Activated CD4-positive, CD25-positive, alpha-beta regulatory T cell treated with anti-CD3 and anti-CD28 coated beads, Interleukin-2, amount 50 U/mL, for 24 hours (primary cell): ENCODE data around the gene OR2D2.
"Not testable (repeated sequence)": the region's sequence is repeated elsewhere in the genome, so short reads cannot be mapped to it uniquely, and the experiment has no call there.

Experiments used
- ATAC-seq, 2 donors: fragments of 150-1000 bp; cut with Tn5 transposase; one replicate each; pipeline ENCODE4 v1.10.0; 2021; ENCODE audit warnings: mild to moderate bottlenecking in 1 of 2, moderate library complexity in 1 of 2

OR2D2 gene

GRCh38 chr11:6876914-6877313, 15.4 kb downstream of the OR2D2 start:
- ATAC-seq = no peak

GRCh38 chr11:6876325-6876724, 16.0 kb downstream of the OR2D2 start, which contains the start of gene OR10A4:
TSS of gene OR10A4 (plus strand) at chr11:6876625. CDS start at chr11:6876648, 23 bp downstream.
- no peak for ATAC-seq

GRCh38 chr11:6875761-6876160, 16.5 kb downstream of the OR2D2 start:
- no peak for ATAC-seq

GRCh38 chr11:6871278-6871677, 21.0 kb downstream of the OR2D2 start:
- no peak for ATAC-seq

- no peak for ATAC-seq
Measured at GRCh38 chr11:6864438-6864837, 27.9 kb downstream of the OR2D2 start.

- ATAC-seq = no peak
Measured at GRCh38 chr11:6862961-6863360, 29.3 kb downstream of the OR2D2 start, which contains the start of gene OR10A2. TSS of gene OR10A2 (plus strand) at chr11:6863057. CDS start at chr11:6869755, 6,698 bp downstream.

GRCh38 chr11:6856871-6857270, 35.4 kb downstream of the OR2D2 start:
- ATAC-seq = peak; percentile 61 to 70

GRCh38 chr11:6855971-6856541, 36.2 kb downstream of the OR2D2 start:
- no peak for ATAC-seq

GRCh38 chr11:6854801-6855200, 37.5 kb downstream of the OR2D2 start:
- ATAC-seq = not testable (repeated sequence)

- no peak for ATAC-seq
Measured at GRCh38 chr11:6850526-6850925, 41.8 kb downstream of the OR2D2 start.

GRCh38 chr11:6845383-6845782, 46.9 kb downstream of the OR2D2 start, which contains the start of gene OR10A5:
TSS of gene OR10A5 (plus strand) at chr11:6845683. CDS start at chr11:6845683, 0 bp downstream.
- ATAC-seq = no peak

GRCh38 chr11:6844356-6844755, 47.9 kb downstream of the OR2D2 start:
- ATAC-seq = no peak

GRCh38 chr11:6843670-6844069, 48.6 kb downstream of the OR2D2 start:
- no peak for ATAC-seq

GRCh38 chr11:6841694-6842093, 50.6 kb downstream of the OR2D2 start:
- no peak for ATAC-seq
